ENCODE data around the gene BTF3L4.

GRCh38 chr1:52063192-52063591, 7.1 kb downstream of the BTF3L4 start:
- TF ChIP-seq CTCF (conservative IDR thresholded peaks at IDR 0.05; ENCODE audit: low read depth in 2 of 2) = no peak
- no peak for TF ChIP-seq POLR2AphosphoS5 (IDR thresholded peaks at IDR 0.05; ENCODE audit: low read depth)
- no peak for TF ChIP-seq REST (IDR thresholded peaks at IDR 0.05; ENCODE audit: unreplicated experiment)
- TF ChIP-seq EZH2phosphoT487 (IDR thresholded peaks at IDR 0.05; ENCODE audit: unreplicated experiment) = no peak
- TF ChIP-seq EZH2 (IDR thresholded peaks at IDR 0.05; ENCODE audit: low read depth, unreplicated experiment) = no peak
- no peak for TF ChIP-seq STAT1 (IDR thresholded peaks at IDR 0.05; ENCODE audit: unreplicated experiment)
- TF ChIP-seq ZNF462 (CRISPR knock-in tag; IDR thresholded peaks at IDR 0.05) = no peak
